Activated CD8-positive, alpha-beta memory T cell treated with anti-CD3 and anti-CD28 coated beads, Interleukin-2, amount 50 U/mL, for 24 hours (primary cell): ENCODE measurements around the gene EZH2.

Source experiments
- DNase-seq: peaks from one replicate; pipeline ENCODE4 v3.0.0-alpha.2; 2020; ENCODE audit errors: extremely low read depth

The EZH2 gene

GRCh38 chr7:148854983-148855382 is 29.1 kb downstream of the EZH2 start:
- no peak for DNase-seq

GRCh38 chr7:148852272-148852671 is 31.8 kb downstream of the EZH2 start:
- DNase-seq = no peak

GRCh38 chr7:148850564-148850963 is 33.5 kb downstream of the EZH2 start:
- DNase-seq = no peak

- DNase-seq = no peak
Measured at GRCh38 chr7:148849393-148850098, 34.5 kb downstream of the EZH2 start.

GRCh38 chr7:148847815-148848734 is 36.0 kb downstream of the EZH2 start:
- no peak for DNase-seq

GRCh38 chr7:148838905-148839304 is 45.2 kb downstream of the EZH2 start:
- no peak for DNase-seq

GRCh38 chr7:148835854-148836253 is 48.2 kb downstream of the EZH2 start:
- no peak for DNase-seq

GRCh38 chr7:148834605-148835004 is 49.5 kb downstream of the EZH2 start:
- DNase-seq = no peak

GRCh38 chr7:148831782-148832181 is 52.3 kb downstream of the EZH2 start:
- no peak for DNase-seq

GRCh38 chr7:148830897-148831692 is 53.0 kb downstream of the EZH2 start:
- DNase-seq = no peak

- no peak for DNase-seq
Measured at GRCh38 chr7:148828965-148829364, 55.1 kb downstream of the EZH2 start.

- no peak for DNase-seq
Measured at GRCh38 chr7:148825338-148825737, 58.8 kb downstream of the EZH2 start.

- no peak for DNase-seq
Measured at GRCh38 chr7:148824864-148825263, 59.2 kb downstream of the EZH2 start.

GRCh38 chr7:148821422-148821821 is 62.7 kb downstream of the EZH2 start:
- no peak for DNase-seq

GRCh38 chr7:148819697-148820360 is 64.3 kb downstream of the EZH2 start:
- no peak for DNase-seq

- no peak for DNase-seq
Measured at GRCh38 chr7:148815612-148816011, 68.5 kb downstream of the EZH2 start.

GRCh38 chr7:148814922-148815559 is 69.0 kb downstream of the EZH2 start:
- no peak for DNase-seq

GRCh38 chr7:148813890-148814289 is 70.2 kb downstream of the EZH2 start:
- no peak for DNase-seq

- DNase-seq = no peak
Measured at GRCh38 chr7:148811892-148812291, 72.2 kb downstream of the EZH2 start.

- no peak for DNase-seq
Measured at GRCh38 chr7:148809856-148810255, 74.2 kb downstream of the EZH2 start.

- no peak for DNase-seq
Measured at GRCh38 chr7:148807436-148807835, 76.7 kb downstream of the EZH2 start.
